HUES64 (cell line): Measurements from ENCODE around the gene POLR2H.

Source experiments
- H3K27ac ChIP-seq: 2 replicates; pipeline ENCODE4 v1.7.0; 2013; ENCODE audit warnings: low read depth, low read length, inconsistent platforms
- H3K27me3 ChIP-seq: 2 replicates; pipeline ENCODE4 v1.6.1; 2013; ENCODE audit warnings: mild to moderate bottlenecking, low read length; ENCODE audit not compliant: insufficient read depth
- H3K36me3 ChIP-seq: 2 replicates; pipeline ENCODE4 v1.6.1; 2013; ENCODE audit warnings: mild to moderate bottlenecking, low read length; ENCODE audit not compliant: insufficient read depth
- H3K4me1 ChIP-seq: 2 replicates; pipeline ENCODE4 v1.6.1; 2013; ENCODE audit warnings: mild to moderate bottlenecking, low read length, moderate library complexity; ENCODE audit not compliant: insufficient read depth
- H3K4me3 ChIP-seq: 2 replicates; pipeline ENCODE4 v1.5.1; 2013; ENCODE audit warnings: mild to moderate bottlenecking, low read length, moderate library complexity
- H3K9ac ChIP-seq: 2 replicates; pipeline ENCODE4 v1.6.1; 2013; ENCODE audit warnings: mild to moderate bottlenecking, low read depth, low read length
- H3K9me3 ChIP-seq: 2 replicates; pipeline ENCODE4 v1.6.1; 2013; ENCODE audit warnings: low read depth, low read length; ENCODE audit not compliant: insufficient read depth
- WGBS: fragments of 150-250, 120-280 bp; methylation state at CpG from one replicate; pipeline ENCODE4 v1.1.7; 2013; ENCODE audit warnings: missing lambda C conversion rate; 5-methylcytosine and 5-hydroxymethylcytosine counted together

Gene POLR2H

GRCh38 chr3:184417619-184418327 is 56.3 kb downstream of the POLR2H start:
- H3K9me3 ChIP-seq, result peaks cover 2% of the 10 kb centered on the region; the same call in 1 of the 2 replicates
- H3K27me3 ChIP-seq, result no peaks in the 10 kb centered on the region
- WGBS, result 40% methylated on average over 10 of the region's 14 CpGs
- no peak overlapping the region for H3K9ac ChIP-seq
- H3K4me1 ChIP-seq, result peaks cover 10% of the 10 kb centered on the region; the same call in 1 of the 2 replicates
- H3K36me3 ChIP-seq, result no peaks in the 10 kb centered on the region
- H3K4me3 ChIP-seq, result no peak overlapping the region
- H3K27ac ChIP-seq, result no peak overlapping the region
